Coronary artery (tissue), 2 donors: ENCODE measurements around the gene MED22.

Source experiments
- DNase-seq: peaks from one replicate; pipeline ENCODE4 v3.0.0-alpha.2; 2017; ENCODE audit warnings: low spot score
- H3K27ac ChIP-seq, 2 donors: fragments of 200-600 bp; sonication (generic); one replicate each; pipeline ENCODE4 v1.5.1; 2016 to 2019
- H3K4me3 ChIP-seq: fragments of 200-600 bp; sonication (generic); 2 replicates; pipeline ENCODE4 v1.5.1; 2016; ENCODE audit warnings: mild to moderate bottlenecking, moderate library complexity
- CTCF ChIP-seq: fragments of 200-600 bp; sonication (generic); IDR thresholded peaks from one replicate; pipeline ENCODE4 v1.5.1; 2019; ENCODE audit warnings: antibody characterized with exemption

Gene MED22

DNA sequence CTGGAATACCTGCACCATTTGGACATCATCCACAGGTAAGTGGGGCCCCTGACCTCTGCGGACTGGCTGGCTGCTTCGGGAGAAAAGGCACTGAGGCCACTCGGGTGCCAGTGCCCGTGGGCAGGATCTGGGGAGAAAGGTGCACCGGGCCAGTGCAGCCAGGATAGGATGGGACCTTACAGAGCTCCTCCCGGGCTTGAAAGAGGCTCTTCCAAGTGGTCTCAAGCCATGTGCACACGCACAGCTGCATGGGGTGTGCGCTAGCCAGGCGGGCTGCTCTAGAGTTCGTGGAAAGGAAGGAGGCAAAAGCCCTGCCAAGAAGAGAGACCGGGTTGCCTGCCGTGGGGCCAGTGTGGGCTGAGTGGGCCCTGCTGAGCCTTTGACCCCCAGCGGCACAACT, 41.6 kb upstream of the MED22 start:
- DNase-seq, result no peak
- no peak overlapping the region for H3K4me3 ChIP-seq
- no peak overlapping the region for H3K27ac ChIP-seq
- TF ChIP-seq CTCF, result no peak

DNA sequence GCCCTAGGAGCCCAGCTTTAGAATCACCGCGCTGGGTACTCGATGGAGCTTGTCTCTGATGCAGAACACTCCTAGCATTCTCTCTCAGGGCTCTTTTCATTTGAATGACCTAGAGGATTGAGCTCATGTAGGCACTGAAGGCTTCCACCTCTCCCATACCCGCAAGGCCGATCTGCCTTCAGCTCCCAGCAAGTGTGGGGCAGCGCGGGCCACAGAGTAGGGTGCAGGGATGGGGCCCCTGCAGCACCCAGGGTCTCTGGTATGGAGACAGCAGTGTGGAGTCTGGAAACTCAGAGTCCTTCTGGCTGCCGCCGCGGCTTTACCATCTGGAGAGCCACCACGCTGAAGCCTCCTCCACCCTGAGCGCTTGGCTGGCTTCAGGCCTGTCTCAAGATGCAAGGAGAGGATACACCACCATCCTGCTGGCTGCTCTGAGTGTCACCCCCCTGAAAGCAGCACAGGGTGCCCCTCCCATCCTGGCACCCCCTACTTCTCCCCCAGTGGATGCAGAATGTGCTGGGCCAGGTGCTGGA, 41.2 kb upstream of the MED22 start:
- TF ChIP-seq CTCF, result no peak
- H3K4me3 ChIP-seq, result no peak overlapping the region
- H3K27ac ChIP-seq, result no peak overlapping the region
- no peak for DNase-seq

GRCh38 chr9:133387680-133388079, 39.7 kb upstream of the MED22 start:
- DNase-seq, result no peak
- H3K27ac ChIP-seq, result no peak overlapping the region
- TF ChIP-seq CTCF, result no peak
- no peak overlapping the region for H3K4me3 ChIP-seq

DNA sequence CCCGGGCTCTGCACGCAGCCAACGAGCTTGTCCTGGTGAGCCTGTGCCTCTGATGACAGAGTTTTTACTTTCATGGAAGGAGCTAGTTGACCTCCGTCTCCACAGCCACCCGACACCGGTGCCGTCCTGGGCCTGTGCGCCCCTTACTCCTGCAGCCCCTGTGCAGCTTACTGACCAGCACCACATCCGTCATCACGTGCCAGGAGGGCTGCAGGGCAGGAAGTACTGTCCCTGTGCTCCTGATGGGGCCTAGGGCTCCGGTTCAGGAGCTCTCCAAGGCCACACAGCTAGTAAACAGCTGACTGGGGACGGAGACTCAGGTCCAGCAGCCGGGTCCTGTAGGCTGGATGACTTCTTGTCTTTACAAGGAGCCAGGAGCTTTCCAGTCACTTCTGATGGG, 38.4 kb upstream of the MED22 start:
- TF ChIP-seq CTCF, result no peak
- Histone ChIP-seq H3K27ac (no peak overlapping the region), H3K4me3 (no peak overlapping the region)
- no peak for DNase-seq

- Histone ChIP-seq H3K4me3 (no peak overlapping the region), H3K27ac (no peak overlapping the region)
- no peak for DNase-seq
- TF ChIP-seq CTCF, result no peak
These were observed 37.5 kb upstream of the MED22 start for GRCh38 chr9:133385452-133385851.

DNA sequence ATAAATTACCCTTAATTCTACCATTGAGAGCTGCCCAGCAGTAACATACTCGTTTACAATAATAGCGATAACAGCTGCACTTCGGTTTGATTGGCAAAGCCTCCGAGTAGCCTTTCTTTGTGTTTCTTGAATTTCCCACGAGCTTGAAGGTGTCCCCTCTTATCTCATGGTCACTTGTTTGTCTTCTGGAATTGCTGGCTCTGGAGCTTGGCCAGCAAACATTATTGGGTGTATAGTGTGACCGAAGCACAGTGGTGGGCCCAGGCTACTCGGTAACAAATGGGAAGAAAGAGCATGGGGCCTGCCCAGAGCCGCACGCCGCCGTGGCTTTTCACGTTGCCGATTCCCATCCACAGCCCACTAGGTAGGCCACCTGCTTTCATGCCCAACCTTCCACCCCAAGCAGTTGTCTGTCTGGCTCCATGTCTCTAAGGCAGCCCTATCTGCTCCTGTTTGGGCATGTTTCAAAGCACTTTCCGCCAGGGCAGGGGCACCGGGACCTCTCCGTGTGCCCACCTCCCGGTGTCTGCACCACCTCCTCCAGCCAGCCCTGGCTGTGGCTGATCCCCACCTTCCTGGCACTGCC, 36.9 kb upstream of the MED22 start:
- no peak for TF ChIP-seq CTCF
- no peak overlapping the region for H3K4me3 ChIP-seq
- DNase-seq, result no peak
- H3K27ac ChIP-seq, result no peak overlapping the region

DNA sequence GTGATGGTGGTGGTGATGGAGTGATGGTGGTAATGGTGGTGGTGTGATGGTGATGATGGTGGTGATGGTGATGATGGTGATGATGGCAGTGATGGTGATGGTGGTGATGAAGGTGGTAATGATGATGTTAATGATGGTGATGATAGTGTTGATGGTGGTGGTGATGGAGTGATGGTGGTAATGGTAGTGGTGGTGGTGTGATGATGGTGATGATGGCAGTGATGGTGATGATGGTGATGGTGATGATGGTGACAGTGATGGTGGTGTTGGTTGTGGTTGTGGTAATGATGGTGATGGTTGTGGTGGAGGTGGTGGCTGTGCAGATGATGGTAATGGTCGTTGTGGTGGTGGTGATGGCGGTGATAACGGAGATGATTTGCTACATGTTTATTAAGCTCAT, 35.5 kb upstream of the MED22 start:
- no peak for TF ChIP-seq CTCF
- no peak overlapping the region for H3K4me3 ChIP-seq
- H3K27ac ChIP-seq, result no peak overlapping the region
- DNase-seq, result no peak
